MG63 (cell line): Measurements from ENCODE around the gene EXPH5. TPM values are rescaled to one million over a fixed set of nuclear protein-coding genes. Genes with fewer than 3 reads are reported as not detected.

Source experiments
- DNase-seq: peaks from one replicate; pipeline ENCODE4 v3.0.0-alpha.2; 2020
- H3K27me3 ChIP-seq: fragments of 250-450 bp; sonication (Bioruptor Pico); 2 replicates; pipeline ENCODE4 v1.5.1; 2020; ENCODE audit warnings: mild to moderate bottlenecking, moderate library complexity
- H3K36me3 ChIP-seq: fragments of 250-450 bp; sonication (Bioruptor Pico); 2 replicates; pipeline ENCODE4 v1.5.1; 2020; ENCODE audit warnings: mild to moderate bottlenecking, moderate library complexity
- H3K4me3 ChIP-seq: fragments of 250-450 bp; sonication (Bioruptor Pico); 2 replicates; pipeline ENCODE4 v1.5.1; 2020; ENCODE audit warnings: mild to moderate bottlenecking, moderate library complexity
- H3K9me3 ChIP-seq: fragments of 250-450 bp; sonication (Bioruptor Pico); 2 replicates; pipeline ENCODE4 v1.5.1; 2020; ENCODE audit warnings: mild to moderate bottlenecking, moderate library complexity
- total RNA-seq: library from RNA; depleted of rRNA; stranded (reverse); fragments of >200 nt; shearing (Covaris generic); gene quantifications from 2 replicates; pipeline ENCODE4 v1.2.3, GENCODE V29; 2014; ENCODE audit warnings: low replicate concordance

Gene EXPH5
- total RNA-seq, 1 experiment from 2014 or later: not detected

GRCh38 chr11:108545909-108546501 lies 47.6 kb downstream of the EXPH5 start:
- no peak for DNase-seq
- Histone ChIP-seq H3K27me3 (no peaks in the 10 kb centered on the region), H3K36me3 (no peaks in the 10 kb centered on the region), H3K9me3 (no peaks in the 10 kb centered on the region), H3K4me3 (no peak overlapping the region)

- Histone ChIP-seq H3K9me3 (no peaks in the 10 kb centered on the region), H3K36me3 (no peaks in the 10 kb centered on the region), H3K27me3 (no peaks in the 10 kb centered on the region), H3K4me3 (no peak overlapping the region)
- DNase-seq: no peak
These were observed 50.1 kb downstream of the EXPH5 start for GRCh38 chr11:108543316-108543964.

- Histone ChIP-seq H3K4me3 (no peak overlapping the region), H3K27me3 (0 out of 2 replicates have a peak, but pooled peaks cover 2% of the 10 kb centered on the region), H3K36me3 (no peaks in the 10 kb centered on the region), H3K9me3 (no peaks in the 10 kb centered on the region)
- no peak for DNase-seq
These were observed 52.0 kb downstream of the EXPH5 start for GRCh38 chr11:108541531-108541930.

- DNase-seq: no peak
- H3K9me3 ChIP-seq: no peaks in the 10 kb centered on the region
- H3K27me3 ChIP-seq: 0 out of 2 replicates have a peak, but pooled peaks cover 2% of the 10 kb centered on the region
- H3K4me3 ChIP-seq: no peak overlapping the region
- no peaks in the 10 kb centered on the region for H3K36me3 ChIP-seq
These were observed 55.1 kb downstream of the EXPH5 start for GRCh38 chr11:108538502-108538901.

GRCh38 chr11:108538022-108538424 lies 55.5 kb downstream of the EXPH5 start:
- H3K4me3 ChIP-seq: no peak overlapping the region
- H3K36me3 ChIP-seq: no peaks in the 10 kb centered on the region
- H3K9me3 ChIP-seq: no peaks in the 10 kb centered on the region
- H3K27me3 ChIP-seq: 0 out of 2 replicates have a peak, but pooled peaks cover 2% of the 10 kb centered on the region
- DNase-seq: peak; percentile 1

- Histone ChIP-seq H3K9me3 (no peaks in the 10 kb centered on the region), H3K27me3 (0 out of 2 replicates have a peak, but pooled peaks cover 2% of the 10 kb centered on the region), H3K4me3 (no peak overlapping the region), H3K36me3 (no peaks in the 10 kb centered on the region)
- no peak for DNase-seq
These were observed 56.8 kb downstream of the EXPH5 start for GRCh38 chr11:108536783-108537182.

GRCh38 chr11:108535384-108535955 lies 58.1 kb downstream of the EXPH5 start:
- Histone ChIP-seq H3K4me3 (no peak overlapping the region), H3K9me3 (no peaks in the 10 kb centered on the region), H3K27me3 (0 out of 2 replicates have a peak, but pooled peaks cover 2% of the 10 kb centered on the region), H3K36me3 (no peaks in the 10 kb centered on the region)
- DNase-seq: no peak

- no peaks in the 10 kb centered on the region for H3K36me3 ChIP-seq
- H3K4me3 ChIP-seq: no peak overlapping the region
- H3K9me3 ChIP-seq: no peaks in the 10 kb centered on the region
- DNase-seq: no peak
- H3K27me3 ChIP-seq: 0 out of 2 replicates have a peak, but pooled peaks cover 2% of the 10 kb centered on the region
These were observed 59.2 kb downstream of the EXPH5 start for GRCh38 chr11:108534274-108534882.

- Histone ChIP-seq H3K27me3 (no peaks in the 10 kb centered on the region), H3K9me3 (no peaks in the 10 kb centered on the region), H3K4me3 (no peak overlapping the region), H3K36me3 (no peaks in the 10 kb centered on the region)
- DNase-seq: no peak
These were observed 63.1 kb downstream of the EXPH5 start for GRCh38 chr11:108530426-108530825.

GRCh38 chr11:108527382-108527781 lies 66.2 kb downstream of the EXPH5 start:
- H3K27me3 ChIP-seq: no peaks in the 10 kb centered on the region
- H3K36me3 ChIP-seq: no peaks in the 10 kb centered on the region
- no peak for DNase-seq
- no peaks in the 10 kb centered on the region for H3K9me3 ChIP-seq
- H3K4me3 ChIP-seq: no peak overlapping the region

- Histone ChIP-seq H3K9me3 (no peaks in the 10 kb centered on the region), H3K4me3 (no peak overlapping the region), H3K27me3 (no peaks in the 10 kb centered on the region), H3K36me3 (no peaks in the 10 kb centered on the region)
- no peak for DNase-seq
These were observed 68.4 kb downstream of the EXPH5 start for GRCh38 chr11:108525161-108525560.

- no peaks in the 10 kb centered on the region for H3K36me3 ChIP-seq
- no peak for DNase-seq
- H3K4me3 ChIP-seq: no peak overlapping the region
- no peaks in the 10 kb centered on the region for H3K9me3 ChIP-seq
- no peaks in the 10 kb centered on the region for H3K27me3 ChIP-seq
These were observed 69.1 kb downstream of the EXPH5 start for GRCh38 chr11:108524422-108524821.

GRCh38 chr11:108522318-108522717 lies 71.2 kb downstream of the EXPH5 start:
- Histone ChIP-seq H3K36me3 (no peaks in the 10 kb centered on the region), H3K4me3 (no peak overlapping the region), H3K27me3 (no peaks in the 10 kb centered on the region), H3K9me3 (no peaks in the 10 kb centered on the region)
- DNase-seq: no peak

- Histone ChIP-seq H3K4me3 (no peak overlapping the region), H3K36me3 (no peaks in the 10 kb centered on the region), H3K27me3 (no peaks in the 10 kb centered on the region), H3K9me3 (no peaks in the 10 kb centered on the region)
- DNase-seq: no peak
These were observed 75.0 kb downstream of the EXPH5 start for GRCh38 chr11:108518581-108518980.

- Histone ChIP-seq H3K4me3 (no peak overlapping the region), H3K27me3 (no peaks in the 10 kb centered on the region), H3K9me3 (no peaks in the 10 kb centered on the region), H3K36me3 (no peaks in the 10 kb centered on the region)
- no peak for DNase-seq
These were observed 77.4 kb downstream of the EXPH5 start for GRCh38 chr11:108516125-108516524.

GRCh38 chr11:108512708-108513107 lies 80.9 kb downstream of the EXPH5 start:
- H3K27me3 ChIP-seq: no peaks in the 10 kb centered on the region
- no peak overlapping the region for H3K4me3 ChIP-seq
- DNase-seq: no peak
- no peaks in the 10 kb centered on the region for H3K9me3 ChIP-seq
- no peaks in the 10 kb centered on the region for H3K36me3 ChIP-seq

GRCh38 chr11:108511851-108512474 lies 81.6 kb downstream of the EXPH5 start:
- H3K36me3 ChIP-seq: no peaks in the 10 kb centered on the region
- H3K9me3 ChIP-seq: no peaks in the 10 kb centered on the region
- no peaks in the 10 kb centered on the region for H3K27me3 ChIP-seq
- DNase-seq: no peak
- H3K4me3 ChIP-seq: no peak overlapping the region
